SK-N-DZ (cell line): ENCODE measurements around the gene ROMO1.
A peak's percentile ranks its signal among the peaks of the same experiment; 100 is the strongest.
"Not testable (repeated sequence)": the region's sequence is repeated elsewhere in the genome, so short reads cannot be mapped to it uniquely, and the experiment has no call there.

ENCODE experiments used
- DNase-seq: peaks from one replicate; pipeline ENCODE4 v3.0.0-alpha.2; 2015; ENCODE audit warnings: low spot score

The ROMO1 gene

GRCh38 chr20:35729836-35730582 is 30.8 kb downstream of the ROMO1 start:
- DNase-seq = no peak

GRCh38 chr20:35730583-35731468 is 31.6 kb downstream of the ROMO1 start:
- no peak for DNase-seq

DNA sequence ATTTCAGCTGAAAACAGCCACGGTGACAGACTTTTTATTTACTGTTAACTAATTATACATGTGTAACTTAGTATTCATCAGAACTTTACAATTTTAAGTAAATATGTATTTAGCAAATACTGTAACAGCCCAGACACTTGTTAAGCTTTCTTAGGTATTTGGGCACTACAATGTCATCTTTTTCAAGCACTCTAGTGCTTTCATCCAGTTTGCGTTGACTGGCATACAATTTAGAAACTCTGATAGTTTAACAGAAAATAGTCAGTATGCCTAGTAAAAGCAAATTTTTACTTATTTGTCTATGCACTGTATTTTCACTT is 32.2 kb downstream of the ROMO1 start:
- DNase-seq = no peak

GRCh38 chr20:35731862-35732643 is 32.8 kb downstream of the ROMO1 start:
- DNase-seq = no peak

DNA sequence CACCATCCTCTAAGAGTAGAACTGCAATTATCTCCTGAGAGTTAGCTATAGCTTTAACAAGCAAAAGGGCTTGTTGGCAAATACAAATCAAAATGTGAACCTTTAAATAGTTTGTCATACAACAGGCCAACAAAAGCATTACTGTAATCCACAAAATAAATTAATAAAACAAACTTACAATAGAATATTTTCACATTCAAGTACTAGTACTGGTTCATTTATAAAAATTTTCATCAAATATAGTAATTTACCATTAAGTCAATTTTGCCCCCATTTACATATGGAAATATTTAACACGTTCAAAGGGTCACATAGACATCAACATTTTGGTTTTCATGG is 33.4 kb downstream of the ROMO1 start:
- DNase-seq = no peak

DNA sequence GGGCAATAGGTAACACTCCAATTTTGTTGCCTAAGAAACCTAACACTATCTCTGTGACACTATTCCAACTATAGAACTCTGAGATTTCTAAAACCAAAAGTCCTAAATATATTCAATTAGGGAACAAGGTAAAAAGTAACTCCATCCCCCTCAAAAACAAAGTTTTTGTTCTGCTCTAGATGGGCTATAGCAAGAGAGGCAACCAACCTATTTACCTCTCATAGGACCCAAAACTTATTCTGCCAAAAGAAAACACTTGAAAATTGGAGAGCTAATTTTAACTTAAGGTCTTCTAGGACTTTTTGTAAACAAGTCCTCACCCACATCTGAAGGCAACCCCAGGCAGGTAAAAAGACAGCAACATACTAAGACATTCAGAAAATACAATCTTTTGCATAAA is 35.2 kb downstream of the ROMO1 start:
- DNase-seq = no peak

DNA sequence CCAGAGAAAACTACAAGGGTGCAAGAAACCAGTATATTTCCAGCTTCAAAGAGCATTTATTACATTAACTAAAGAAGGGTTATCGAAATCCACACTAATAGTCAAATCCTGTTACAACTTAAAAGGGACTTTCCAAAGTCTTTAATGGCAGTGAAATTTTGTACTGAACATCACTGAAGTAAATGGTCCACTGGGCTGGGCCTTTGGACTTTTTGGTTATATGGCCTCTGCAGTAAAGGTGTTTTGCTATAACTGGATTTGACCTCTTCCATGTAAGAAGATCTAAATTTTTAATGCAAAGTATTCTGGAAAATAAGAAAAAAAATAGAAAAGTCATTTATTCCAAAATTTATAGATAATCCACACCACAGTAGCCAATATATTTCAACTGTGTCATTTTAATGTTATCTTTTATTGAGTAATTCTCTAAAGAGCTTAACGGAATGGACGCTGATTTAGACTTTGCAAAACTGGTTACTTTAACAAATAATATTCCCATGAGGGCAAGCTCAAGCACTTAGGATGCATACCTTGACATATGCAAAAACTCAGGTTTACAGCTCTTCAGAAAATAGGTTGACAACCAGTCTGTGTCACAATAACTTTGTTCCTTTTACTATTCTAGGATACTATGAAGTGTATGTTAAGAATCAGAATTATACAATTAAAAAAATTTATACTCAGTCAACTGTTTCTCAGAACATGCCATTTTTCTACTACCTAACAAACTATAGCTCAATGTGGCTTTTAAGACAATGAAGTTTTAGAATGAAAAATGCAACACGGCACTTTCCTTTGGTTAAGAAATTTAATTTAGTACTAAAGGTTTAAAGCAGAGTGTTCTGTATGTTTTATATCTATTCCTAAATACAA is 35.8 kb downstream of the ROMO1 start:
- no peak for DNase-seq

- DNase-seq = no peak
Observed at GRCh38 chr20:35735826-35736470, 36.7 kb downstream of the ROMO1 start.

DNA sequence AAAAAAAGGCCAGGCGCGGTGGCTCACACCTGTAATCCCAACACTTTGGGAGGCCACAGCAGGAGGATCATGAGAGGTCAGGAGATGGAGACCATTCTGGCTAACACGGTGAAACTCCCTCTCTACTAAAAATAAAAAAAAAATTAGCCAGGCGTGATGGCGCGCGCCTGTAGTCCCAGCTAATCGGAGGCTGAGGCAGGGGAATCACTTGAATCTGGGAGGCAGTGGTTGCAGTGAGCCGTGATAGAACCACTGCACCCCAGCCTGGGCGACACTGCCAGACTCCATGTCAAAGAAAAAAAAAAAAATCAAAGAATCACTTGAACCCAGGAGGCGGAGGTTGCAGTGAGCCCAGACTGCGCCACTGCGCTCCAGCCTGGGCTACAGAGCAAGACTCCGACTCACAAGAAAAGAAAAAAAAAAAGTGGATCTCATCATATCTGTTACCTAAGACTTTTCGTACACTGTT is 38.7 kb downstream of the ROMO1 start:
- no peak for DNase-seq

DNA sequence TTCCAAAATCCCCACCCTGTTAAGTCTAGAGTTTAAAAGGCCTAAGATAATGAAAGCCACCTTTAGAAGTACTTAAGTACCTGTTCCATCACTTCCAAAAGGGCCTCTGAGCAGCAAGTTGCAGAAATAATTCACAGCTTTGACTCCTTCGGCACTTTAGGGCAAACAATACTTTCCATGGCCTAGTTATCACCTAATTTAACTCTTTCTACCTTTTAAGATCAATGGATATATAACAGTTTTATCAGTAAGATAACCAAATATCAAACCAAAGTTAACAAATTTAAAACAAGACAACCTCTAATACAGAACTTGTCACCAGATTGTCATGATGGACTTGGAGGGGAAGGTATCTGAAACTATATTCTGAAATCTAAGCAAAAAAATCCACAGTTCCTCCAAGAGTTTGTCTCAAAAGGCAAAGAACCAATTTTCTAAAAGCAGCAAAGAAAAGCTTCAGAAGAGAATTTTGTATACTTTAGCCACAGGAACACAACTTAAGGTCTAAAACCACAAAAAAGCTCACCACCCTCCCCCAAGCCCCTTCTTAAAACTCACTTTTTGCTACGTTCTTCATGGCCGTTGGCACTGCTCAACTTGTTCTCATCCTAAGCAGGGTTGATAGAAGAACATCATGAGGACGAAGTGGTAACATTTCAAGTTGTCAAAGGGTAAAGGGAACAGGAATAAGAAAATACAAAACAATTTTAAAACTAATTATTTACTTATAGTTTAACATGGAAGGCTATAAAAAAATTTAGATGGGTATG is 39.4 kb downstream of the ROMO1 start:
- no peak for DNase-seq

- no peak for DNase-seq
Observed at GRCh38 chr20:35739294-35740163, 40.3 kb downstream of the ROMO1 start.

DNA sequence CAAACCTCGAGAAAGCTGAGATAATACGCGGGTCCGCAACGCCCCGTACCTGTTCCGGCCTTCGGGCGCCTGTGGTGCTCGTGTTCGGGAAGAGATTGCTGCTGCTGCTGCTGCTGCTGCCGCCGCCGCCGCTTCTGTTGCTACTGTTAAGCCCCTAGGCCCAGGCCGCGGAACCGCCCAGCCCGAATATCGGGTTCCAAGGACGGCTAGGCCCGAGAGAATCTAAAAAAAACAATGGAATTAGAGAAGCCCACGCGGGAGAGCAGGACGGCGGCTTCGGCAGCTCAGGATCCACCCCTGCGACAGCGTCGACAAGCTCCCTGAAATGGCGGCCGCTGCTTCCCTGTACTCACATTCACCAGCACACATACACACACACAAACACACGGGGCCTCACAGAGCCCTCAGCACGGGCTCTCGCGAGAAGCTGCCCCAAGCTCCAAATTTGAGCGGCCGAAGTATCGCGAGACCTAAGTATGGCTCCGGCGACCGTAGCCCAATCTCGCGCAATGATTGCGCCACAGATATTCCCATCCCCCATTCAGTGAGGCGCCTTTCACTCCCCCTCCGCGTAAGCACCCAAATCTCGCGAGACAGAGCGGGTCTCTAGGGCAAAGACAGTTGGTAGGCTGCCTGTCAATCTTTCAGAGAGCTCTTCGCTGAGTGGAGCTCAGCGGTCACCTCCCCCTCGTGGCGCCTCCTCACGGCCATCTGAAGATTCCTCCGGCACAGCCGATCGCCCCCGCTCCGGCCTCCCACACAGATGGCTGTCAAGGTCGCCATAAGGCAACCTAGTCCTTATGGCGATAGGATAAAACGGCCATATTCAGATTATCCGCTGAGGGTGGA is 42.9 kb downstream of the ROMO1 start, which contains the start of gene RBM39:
RBM39 (minus strand) TSS at position 369 of the 849 bp plus-strand sequence. CDS start 1,386 bp downstream, outside the sequence.
- peak; percentile 100 for DNase-seq

GRCh38 chr20:35742741-35743523 is 43.7 kb downstream of the ROMO1 start:
- DNase-seq = peak; percentile 40

- no peak for DNase-seq
Observed at GRCh38 chr20:35743693-35744491, 44.7 kb downstream of the ROMO1 start.

DNA sequence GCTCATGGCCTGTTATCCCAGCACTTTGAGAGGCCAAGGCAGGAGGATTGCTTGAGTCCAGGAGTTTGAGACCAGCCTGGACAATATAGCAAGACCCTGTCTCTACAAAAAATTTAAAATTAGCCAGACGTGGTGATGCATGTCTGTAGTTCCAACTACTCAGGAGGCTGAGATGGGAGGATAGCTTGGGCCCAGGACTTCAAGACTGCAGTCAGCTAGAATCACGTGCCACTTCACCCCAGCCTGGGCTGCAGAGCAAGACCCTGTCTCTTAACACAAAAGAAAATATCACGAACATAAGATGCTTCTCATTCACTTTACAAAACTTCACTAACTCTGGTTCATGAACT is 45.3 kb downstream of the ROMO1 start:
- DNase-seq = not testable (repeated sequence)
